ENCODE measurements around the gene USP34.

Gene USP34

DNA sequence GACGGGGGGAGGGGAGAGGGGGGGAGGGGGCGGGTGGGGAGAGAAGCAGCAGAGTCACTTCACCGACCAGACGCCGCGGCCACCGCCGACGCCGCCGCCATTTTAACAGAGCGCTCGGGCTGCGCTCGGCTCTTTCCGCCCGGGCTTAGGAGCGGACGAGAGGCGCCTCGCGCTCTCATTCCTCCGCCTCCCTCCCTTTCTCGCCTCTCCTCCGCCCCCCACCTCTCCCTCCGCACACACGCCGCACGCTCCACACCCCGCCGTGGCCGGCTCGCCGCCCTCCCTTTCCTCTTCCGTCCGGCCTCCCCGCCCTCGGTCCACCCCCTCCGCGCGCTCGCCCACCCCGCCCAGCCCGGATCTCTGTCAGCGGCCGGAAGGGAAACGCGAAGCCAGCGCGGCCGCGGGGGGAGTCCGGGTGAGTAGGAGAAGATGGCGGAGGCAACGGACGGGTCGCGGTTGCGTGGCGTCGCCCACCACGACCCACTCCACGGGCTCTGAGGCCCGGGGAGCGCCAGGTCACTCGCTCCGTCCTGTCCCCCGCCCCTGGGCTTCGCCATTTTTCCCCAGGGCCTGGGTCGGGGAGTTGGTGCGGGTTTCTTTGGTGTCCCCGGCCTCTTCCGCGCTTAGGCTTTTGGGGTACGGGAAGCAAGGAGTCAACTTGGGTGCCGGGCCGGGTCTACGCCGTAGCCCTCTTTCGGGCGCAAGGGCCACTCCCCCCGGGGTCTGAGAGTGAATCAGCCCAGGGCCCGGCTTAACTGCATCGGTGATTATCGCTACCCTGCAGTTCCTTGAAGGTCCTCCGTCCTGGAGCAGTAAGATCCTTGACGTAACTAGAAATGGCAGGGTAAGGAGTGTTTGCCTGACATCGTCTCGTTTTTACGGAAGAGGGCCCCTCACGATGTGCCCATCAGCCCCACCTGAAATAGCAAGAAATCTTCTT, at the start of gene USP34 (continued):
- TF ChIP-seq ZNF830 (tag by site-specific recombination; IDR thresholded peaks at IDR 0.05; ENCODE audit: low read depth) (no peak), SP3 (tag by site-specific recombination; IDR thresholded peaks at IDR 0.05) (peak; percentile 89), ZNF76 (tag by site-specific recombination; IDR thresholded peaks at IDR 0.05; ENCODE audit: borderline replicate concordance, low read depth) (peak; percentile 39; the same call in 1 of the 2 replicates), ZNF202 (tag by site-specific recombination; IDR thresholded peaks at IDR 0.05; ENCODE audit: borderline replicate concordance) (no peak), ZFP69B (tag by site-specific recombination; IDR thresholded peaks at IDR 0.05) (no peak), KLF7 (tag by site-specific recombination; IDR thresholded peaks at IDR 0.05; ENCODE audit: borderline replicate concordance) (peak; percentile 71; the same call in 1 of the 2 replicates), ZNF266 (tag by site-specific recombination; IDR thresholded peaks at IDR 0.05; ENCODE audit: low read depth) (no peak), ZNF791 (tag by site-specific recombination; IDR thresholded peaks at IDR 0.05) (no peak), ZNF114 (tag by site-specific recombination; IDR thresholded peaks at IDR 0.05) (no peak), REPIN1 (tag by site-specific recombination; IDR thresholded peaks at IDR 0.05; ENCODE audit: low read depth) (no peak), ZFP3 (tag by site-specific recombination; IDR thresholded peaks at IDR 0.05; ENCODE audit: low read depth) (no peak), OSR2 (tag by site-specific recombination; IDR thresholded peaks at IDR 0.05) (no peak), ZNF792 (tag by site-specific recombination; IDR thresholded peaks at IDR 0.05) (no peak), ZNF302 (tag by site-specific recombination; IDR thresholded peaks at IDR 0.05; ENCODE audit: low read depth) (no peak), ZNF274 (IDR thresholded peaks at IDR 0.05; ENCODE audit: low read length) (no peak), ZNF274 (tag by site-specific recombination; IDR thresholded peaks at IDR 0.05; ENCODE audit: borderline replicate concordance) (no peak), ZNF311 (tag by site-specific recombination; IDR thresholded peaks at IDR 0.05; ENCODE audit: borderline replicate concordance) (no peak), ZNF629 (tag by site-specific recombination; IDR thresholded peaks at IDR 0.05) (peak; percentile 53; the same call in 1 of the 2 replicates)
- TF ChIP-seq, protein P1, sequence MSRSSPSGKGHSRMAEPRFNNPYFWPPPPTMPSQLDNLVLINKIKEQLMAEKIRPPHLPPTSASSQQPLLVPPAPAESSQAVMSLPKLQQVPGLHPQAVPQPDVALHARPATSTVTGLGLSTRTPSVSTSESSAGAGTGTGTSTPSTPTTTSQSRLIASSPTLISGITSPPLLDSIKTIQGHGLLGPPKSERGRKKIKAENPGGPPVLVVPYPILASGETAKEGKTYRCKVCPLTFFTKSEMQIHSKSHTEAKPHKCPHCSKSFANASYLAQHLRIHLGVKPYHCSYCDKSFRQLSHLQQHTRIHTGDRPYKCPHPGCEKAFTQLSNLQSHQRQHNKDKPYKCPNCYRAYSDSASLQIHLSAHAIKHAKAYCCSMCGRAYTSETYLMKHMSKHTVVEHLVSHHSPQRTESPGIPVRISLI (tag by site-specific recombination; IDR thresholded peaks at IDR 0.05) = no peak
- TF ChIP-seq, protein P2, sequence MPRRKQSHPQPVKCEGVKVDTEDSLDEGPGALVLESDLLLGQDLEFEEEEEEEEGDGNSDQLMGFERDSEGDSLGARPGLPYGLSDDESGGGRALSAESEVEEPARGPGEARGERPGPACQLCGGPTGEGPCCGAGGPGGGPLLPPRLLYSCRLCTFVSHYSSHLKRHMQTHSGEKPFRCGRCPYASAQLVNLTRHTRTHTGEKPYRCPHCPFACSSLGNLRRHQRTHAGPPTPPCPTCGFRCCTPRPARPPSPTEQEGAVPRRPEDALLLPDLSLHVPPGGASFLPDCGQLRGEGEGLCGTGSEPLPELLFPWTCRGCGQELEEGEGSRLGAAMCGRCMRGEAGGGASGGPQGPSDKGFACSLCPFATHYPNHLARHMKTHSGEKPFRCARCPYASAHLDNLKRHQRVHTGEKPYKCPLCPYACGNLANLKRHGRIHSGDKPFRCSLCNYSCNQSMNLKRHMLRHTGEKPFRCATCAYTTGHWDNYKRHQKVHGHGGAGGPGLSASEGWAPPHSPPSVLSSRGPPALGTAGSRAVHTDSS (tag by site-specific recombination; IDR thresholded peaks at IDR 0.05) = no peak
- TF ChIP-seq, protein P3, sequence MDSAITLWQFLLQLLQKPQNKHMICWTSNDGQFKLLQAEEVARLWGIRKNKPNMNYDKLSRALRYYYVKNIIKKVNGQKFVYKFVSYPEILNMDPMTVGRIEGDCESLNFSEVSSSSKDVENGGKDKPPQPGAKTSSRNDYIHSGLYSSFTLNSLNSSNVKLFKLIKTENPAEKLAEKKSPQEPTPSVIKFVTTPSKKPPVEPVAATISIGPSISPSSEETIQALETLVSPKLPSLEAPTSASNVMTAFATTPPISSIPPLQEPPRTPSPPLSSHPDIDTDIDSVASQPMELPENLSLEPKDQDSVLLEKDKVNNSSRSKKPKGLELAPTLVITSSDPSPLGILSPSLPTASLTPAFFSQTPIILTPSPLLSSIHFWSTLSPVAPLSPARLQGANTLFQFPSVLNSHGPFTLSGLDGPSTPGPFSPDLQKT (IDR thresholded peaks at IDR 0.05; ENCODE audit: borderline replicate concordance, low read depth, low read length) = no peak
- TF ChIP-seq, protein P4, sequence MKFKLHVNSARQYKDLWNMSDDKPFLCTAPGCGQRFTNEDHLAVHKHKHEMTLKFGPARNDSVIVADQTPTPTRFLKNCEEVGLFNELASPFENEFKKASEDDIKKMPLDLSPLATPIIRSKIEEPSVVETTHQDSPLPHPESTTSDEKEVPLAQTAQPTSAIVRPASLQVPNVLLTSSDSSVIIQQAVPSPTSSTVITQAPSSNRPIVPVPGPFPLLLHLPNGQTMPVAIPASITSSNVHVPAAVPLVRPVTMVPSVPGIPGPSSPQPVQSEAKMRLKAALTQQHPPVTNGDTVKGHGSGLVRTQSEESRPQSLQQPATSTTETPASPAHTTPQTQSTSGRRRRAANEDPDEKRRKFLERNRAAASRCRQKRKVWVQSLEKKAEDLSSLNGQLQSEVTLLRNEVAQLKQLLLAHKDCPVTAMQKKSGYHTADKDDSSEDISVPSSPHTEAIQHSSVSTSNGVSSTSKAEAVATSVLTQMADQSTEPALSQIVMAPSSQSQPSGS (tag by site-specific recombination; IDR thresholded peaks at IDR 0.05; ENCODE audit: low read depth) = no peak
- TF ChIP-seq, protein P5, sequence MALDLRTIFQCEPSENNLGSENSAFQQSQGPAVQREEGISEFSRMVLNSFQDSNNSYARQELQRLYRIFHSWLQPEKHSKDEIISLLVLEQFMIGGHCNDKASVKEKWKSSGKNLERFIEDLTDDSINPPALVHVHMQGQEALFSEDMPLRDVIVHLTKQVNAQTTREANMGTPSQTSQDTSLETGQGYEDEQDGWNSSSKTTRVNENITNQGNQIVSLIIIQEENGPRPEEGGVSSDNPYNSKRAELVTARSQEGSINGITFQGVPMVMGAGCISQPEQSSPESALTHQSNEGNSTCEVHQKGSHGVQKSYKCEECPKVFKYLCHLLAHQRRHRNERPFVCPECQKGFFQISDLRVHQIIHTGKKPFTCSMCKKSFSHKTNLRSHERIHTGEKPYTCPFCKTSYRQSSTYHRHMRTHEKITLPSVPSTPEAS (tag by site-specific recombination; IDR thresholded peaks at IDR 0.05) = no peak
- TF ChIP-seq, protein P6, sequence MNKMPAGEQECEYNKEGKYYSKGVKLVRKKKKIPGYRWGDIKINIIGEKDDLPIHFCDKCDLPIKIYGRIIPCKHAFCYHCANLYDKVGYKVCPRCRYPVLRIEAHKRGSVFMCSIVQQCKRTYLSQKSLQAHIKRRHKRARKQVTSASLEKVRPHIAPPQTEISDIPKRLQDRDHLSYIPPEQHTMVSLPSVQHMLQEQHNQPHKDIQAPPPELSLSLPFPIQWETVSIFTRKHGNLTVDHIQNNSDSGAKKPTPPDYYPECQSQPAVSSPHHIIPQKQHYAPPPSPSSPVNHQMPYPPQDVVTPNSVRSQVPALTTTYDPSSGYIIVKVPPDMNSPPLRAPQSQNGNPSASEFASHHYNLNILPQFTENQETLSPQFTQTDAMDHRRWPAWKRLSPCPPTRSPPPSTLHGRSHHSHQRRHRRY (tag by site-specific recombination; IDR thresholded peaks at IDR 0.05) = no peak
- TF ChIP-seq, protein P7, sequence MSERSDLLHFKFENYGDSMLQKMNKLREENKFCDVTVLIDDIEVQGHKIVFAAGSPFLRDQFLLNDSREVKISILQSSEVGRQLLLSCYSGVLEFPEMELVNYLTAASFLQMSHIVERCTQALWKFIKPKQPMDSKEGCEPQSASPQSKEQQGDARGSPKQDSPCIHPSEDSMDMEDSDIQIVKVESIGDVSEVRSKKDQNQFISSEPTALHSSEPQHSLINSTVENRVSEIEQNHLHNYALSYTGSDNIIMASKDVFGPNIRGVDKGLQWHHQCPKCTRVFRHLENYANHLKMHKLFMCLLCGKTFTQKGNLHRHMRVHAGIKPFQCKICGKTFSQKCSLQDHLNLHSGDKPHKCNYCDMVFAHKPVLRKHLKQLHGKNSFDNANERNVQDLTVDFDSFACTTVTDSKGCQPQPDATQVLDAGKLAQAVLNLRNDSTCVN (tag by site-specific recombination; optimal IDR thresholded peaks at IDR 0.05) = peak; percentile 91
- TF ChIP-seq, protein P8, sequence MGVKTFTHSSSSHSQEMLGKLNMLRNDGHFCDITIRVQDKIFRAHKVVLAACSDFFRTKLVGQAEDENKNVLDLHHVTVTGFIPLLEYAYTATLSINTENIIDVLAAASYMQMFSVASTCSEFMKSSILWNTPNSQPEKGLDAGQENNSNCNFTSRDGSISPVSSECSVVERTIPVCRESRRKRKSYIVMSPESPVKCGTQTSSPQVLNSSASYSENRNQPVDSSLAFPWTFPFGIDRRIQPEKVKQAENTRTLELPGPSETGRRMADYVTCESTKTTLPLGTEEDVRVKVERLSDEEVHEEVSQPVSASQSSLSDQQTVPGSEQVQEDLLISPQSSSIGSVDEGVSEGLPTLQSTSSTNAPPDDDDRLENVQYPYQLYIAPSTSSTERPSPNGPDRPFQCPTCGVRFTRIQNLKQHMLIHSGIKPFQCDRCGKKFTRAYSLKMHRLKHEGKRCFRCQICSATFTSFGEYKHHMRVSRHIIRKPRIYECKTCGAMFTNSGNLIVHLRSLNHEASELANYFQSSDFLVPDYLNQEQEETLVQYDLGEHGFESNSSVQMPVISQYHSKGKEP (tag by site-specific recombination; IDR thresholded peaks at IDR 0.05) = no peak
